GM18868 (cell line): ENCODE measurements around the gene L3MBTL3.

Source experiments
- ATAC-seq: cut with Tn5 transposase; IDR thresholded peaks from one replicate; pipeline ENCODE4 v1.9.1; 2021; ENCODE audit warnings: mild to moderate bottlenecking, moderate library complexity; ENCODE audit not compliant: unreplicated experiment

The L3MBTL3 gene

DNA sequence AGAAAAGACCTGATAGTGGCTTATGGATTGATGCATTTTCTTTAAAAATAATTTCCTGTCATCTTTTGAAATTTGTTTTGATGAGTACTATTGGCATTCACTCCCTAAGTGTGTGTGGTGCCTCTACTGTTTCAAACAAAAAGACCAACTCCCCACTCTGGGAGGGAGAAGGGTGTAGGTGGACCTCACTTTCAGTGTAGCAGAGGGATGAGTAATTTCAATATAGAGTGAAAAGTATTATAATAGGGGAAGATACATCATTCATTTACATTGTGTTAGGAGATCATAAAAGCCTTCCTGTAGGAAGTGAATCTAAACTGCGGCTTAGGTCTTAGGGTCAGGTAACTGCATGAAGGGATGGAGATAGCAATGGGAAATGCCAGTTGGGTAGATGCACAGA, 158.0 kb downstream of the L3MBTL3 start:
- ATAC-seq = no peak

DNA sequence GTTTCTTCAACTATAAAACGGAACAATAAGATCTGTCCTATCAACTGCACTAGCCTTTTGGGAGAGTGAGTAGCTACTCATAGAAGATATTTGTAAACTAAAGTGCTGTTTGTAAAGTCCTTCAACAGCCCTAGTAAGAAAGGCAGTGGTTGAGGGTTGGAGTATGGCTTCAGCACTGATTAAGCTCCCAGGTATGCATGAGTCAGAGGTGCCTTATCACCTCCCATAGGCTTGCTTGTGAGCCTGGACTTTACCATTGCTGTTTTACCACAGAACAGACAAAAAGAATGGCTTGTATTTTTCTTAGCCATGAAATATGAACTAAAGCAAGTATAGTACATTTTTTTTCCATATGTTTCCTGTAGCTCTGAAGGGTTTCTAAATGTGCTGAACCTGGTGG, 160.3 kb downstream of the L3MBTL3 start:
- no peak for ATAC-seq

DNA sequence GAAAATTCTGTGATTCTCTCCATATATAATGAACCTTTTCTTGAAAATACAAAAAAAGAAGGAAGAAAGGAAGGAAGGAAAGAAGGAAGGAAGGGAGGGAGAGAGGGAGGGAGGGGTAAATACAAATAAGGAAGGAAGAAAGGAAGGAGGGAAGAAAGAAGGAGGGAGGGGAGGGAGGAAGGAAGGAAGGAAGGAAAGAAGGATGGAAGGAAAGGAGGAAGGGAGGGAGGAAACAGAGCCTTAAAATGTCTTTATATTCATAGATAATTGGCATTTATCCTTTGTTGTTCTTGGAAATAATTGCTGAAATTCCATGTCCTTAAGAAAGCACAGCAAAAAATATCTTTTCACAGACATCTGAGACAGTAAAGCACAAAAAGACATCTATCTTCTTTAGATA, 164.1 kb downstream of the L3MBTL3 start:
- no peak for ATAC-seq

DNA sequence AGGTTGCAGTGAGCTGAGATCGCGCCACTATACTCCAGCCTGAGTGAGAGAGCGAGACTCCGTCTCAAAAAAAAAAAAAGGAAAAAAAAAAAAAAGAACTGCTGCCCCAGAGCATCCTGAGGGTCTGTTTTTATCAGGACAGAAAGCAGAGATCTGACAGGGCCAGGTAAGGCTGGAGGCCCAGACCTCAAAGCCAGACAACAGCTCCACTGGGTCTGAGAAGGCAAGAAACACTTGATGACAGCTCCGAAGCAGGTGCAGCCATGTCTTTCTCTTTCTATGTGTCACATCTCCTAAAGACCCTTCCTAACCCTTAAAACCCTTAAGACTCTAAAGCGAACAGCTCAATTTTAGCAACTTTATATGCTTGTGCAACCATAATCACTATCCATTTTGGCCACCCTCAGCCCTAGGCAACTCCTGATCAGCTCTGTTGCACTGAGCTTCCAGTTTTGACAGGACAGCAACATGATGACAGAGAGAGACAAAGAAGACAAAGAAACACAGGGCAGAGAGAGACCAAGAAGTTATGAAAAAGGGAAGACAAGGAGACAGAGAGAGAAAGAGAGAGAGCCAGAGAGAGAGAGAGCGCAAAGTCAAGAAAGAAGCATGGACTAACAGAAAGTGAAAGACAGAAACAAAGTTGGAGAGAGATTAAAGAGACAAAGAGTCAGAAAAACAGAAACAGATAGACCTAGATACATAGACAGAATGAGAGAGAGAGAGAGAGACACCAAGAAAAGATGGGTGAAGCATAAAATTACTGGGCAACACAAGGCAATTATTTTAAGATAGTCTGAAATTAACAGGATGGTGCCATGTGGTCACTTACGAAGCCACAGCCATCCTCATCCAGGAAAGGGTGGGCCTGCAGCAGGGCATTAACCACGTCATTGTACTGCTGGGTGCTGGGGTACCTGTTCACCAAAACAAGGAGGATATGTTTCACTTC, 165.2 kb downstream of the L3MBTL3 start:
- ATAC-seq = no peak

GRCh38 chr6:130185658-130186057, 167.3 kb downstream of the L3MBTL3 start:
- ATAC-seq = no peak

DNA sequence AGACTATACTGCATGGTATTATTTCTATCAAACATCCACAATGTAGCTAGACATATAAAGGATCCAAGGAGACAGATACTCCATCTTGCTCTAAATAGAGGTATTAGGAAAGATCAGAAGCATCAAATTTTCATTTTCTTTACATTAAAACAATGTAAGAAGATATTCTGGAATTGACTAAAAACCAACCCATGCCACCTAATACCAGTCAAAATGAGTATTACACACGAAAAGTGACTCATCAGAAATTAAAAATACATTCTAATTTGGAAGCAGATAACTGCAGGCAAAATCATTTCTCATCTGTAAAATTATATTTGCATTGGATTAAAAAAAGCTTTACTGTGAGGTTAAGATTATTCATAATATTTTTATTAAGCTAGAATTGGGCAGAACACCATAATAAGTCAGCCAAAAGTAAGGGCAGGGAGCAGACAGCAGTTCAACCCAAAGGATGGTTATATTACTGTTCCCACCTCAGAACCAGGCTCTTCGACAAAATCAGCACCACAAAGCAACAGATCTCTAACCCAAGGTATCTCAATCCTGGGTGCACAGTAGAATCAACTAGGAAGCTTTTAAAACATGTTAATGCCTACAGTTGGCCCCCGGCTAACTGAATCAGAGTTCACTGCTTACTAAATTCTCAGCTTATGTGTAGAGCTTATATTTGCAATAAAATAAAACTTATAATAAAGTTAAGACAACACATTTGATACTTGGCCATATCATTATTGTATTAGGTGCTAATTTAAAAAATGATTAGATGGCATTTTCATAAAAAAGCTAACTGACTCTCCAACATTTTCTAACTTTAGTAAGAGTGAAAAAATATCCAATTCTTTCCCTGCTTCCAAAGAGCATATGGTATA, 169.2 kb downstream of the L3MBTL3 start:
- no peak for ATAC-seq

DNA sequence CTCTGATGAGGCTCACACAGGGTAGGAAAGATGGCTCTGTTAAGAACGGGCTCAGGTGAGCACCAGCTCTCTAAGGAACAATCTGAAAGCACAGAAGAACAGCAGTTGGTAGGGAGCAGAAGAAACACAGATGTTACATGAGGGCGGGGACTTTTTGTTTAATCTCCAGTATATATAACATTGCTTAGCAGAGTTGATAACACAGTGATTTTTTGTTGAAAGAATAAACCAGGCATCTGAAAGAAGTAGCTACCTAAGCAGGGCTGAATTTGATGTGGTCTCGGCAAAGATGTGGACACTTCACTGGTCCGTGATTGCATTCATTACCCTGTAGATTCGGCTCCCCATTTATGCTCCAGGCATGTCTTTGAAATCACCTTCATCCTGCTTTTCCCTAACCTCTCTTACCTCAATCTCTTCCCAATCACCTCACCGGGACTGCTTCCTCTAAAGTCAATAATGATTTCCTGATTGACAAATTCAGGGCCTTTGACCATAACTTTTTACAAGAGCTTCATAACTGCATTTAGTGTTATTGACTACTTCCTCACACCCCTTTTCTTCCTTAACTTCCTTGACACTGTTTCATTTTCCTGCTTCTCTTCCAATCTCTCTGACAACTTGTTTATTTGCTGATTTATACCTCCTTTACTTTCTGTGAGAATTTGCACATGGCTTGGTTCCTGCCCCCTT, 170.0 kb downstream of the L3MBTL3 start:
- ATAC-seq = no peak

GRCh38 chr6:130189531-130190397, 171.4 kb downstream of the L3MBTL3 start:
- no peak for ATAC-seq
